ENCODE measurements around the gene KCNK1. TPM values are rescaled to one million over a fixed set of nuclear protein-coding genes. Genes with fewer than 3 reads are reported as not detected.

KCNK1 gene
- total and polyA plus RNA-seq, 2 donors (not counting 1 experiment from before 2014, with no cell fraction given): 0.48 to 2.6 TPM

- no peak for TF ChIP-seq EZH2 (IDR thresholded peaks at IDR 0.05; ENCODE audit: low read length, missing control alignments)
- no peak for TF ChIP-seq CTCF (conservative IDR thresholded peaks at IDR 0.05 in 1 of 2, IDR thresholded peaks at IDR 0.05 in 1 of 2; ENCODE audit: low read depth in 1 of 2, low read length in 2 of 2)
- H4K20me1 ChIP-seq (ENCODE audit: control insufficient read depth, extremely low read depth, insufficient read depth, low read length): no peaks in the 10 kb centered on the region
- no peak overlapping the region for H3K4me2 ChIP-seq (ENCODE audit: extremely low read depth, insufficient read depth, low read length)
Observed at GRCh38 chr1:233689017-233689747, 75.3 kb downstream of the KCNK1 start.

GRCh38 chr1:233689748-233690254 lies 75.9 kb downstream of the KCNK1 start:
- DNase-seq (ENCODE audit: low read depth in 2 of 2): no peak
- H2AFZ ChIP-seq (ENCODE audit: low read length): no peak overlapping the region
- H3K9me3 ChIP-seq (ENCODE audit: control insufficient read depth, insufficient read depth, low read depth, low read length): no peaks in the 10 kb centered on the region
- TF ChIP-seq CTCF (conservative IDR thresholded peaks at IDR 0.05 in 1 of 2, IDR thresholded peaks at IDR 0.05 in 1 of 2; ENCODE audit: low read depth in 1 of 2, low read length in 2 of 2) (no peak), EZH2 (IDR thresholded peaks at IDR 0.05; ENCODE audit: low read length, missing control alignments) (no peak)
- no peak overlapping the region for H3K4me2 ChIP-seq (ENCODE audit: extremely low read depth, insufficient read depth, low read length)
- no peaks in the 10 kb centered on the region for H3K36me3 ChIP-seq (ENCODE audit: control insufficient read depth, insufficient read depth, low read length)
- H3K27ac ChIP-seq (ENCODE audit: insufficient read depth, low read length): no peak overlapping the region
- H3K79me2 ChIP-seq (ENCODE audit: control insufficient read depth, insufficient read depth, low read length): no peaks in the 10 kb centered on the region
- no peaks in the 10 kb centered on the region for H3K4me1 ChIP-seq (ENCODE audit: control insufficient read depth, extremely low read depth, insufficient read depth, low read length)
- no peaks in the 10 kb centered on the region for H4K20me1 ChIP-seq (ENCODE audit: control insufficient read depth, extremely low read depth, insufficient read depth, low read length)
- no peak overlapping the region for H3K4me3 ChIP-seq (replicated peaks in 1 of 4; ENCODE audit: control extremely low read depth in 1 of 4, insufficient read depth in 1 of 4, low read depth in 3 of 4, low read length in 4 of 4)
- H3K27me3 ChIP-seq (ENCODE audit: control insufficient read depth, insufficient read depth, low read length): no peaks in the 10 kb centered on the region
- no peak overlapping the region for H3K9ac ChIP-seq (ENCODE audit: insufficient read depth, low read length)

More at GRCh38 chr1:233689017-233689747, 75.3 kb downstream of the KCNK1 start:
- Histone ChIP-seq H3K9me3 (ENCODE audit: control insufficient read depth, insufficient read depth, low read depth, low read length) (no peaks in the 10 kb centered on the region), H3K4me1 (ENCODE audit: control insufficient read depth, extremely low read depth, insufficient read depth, low read length) (no peaks in the 10 kb centered on the region), H2AFZ (ENCODE audit: low read length) (no peak overlapping the region), H3K9ac (ENCODE audit: insufficient read depth, low read length) (no peak overlapping the region), H3K79me2 (ENCODE audit: control insufficient read depth, insufficient read depth, low read length) (no peaks in the 10 kb centered on the region), H3K27ac (ENCODE audit: insufficient read depth, low read length) (no peak overlapping the region), H3K36me3 (ENCODE audit: control insufficient read depth, insufficient read depth, low read length) (no peaks in the 10 kb centered on the region), H3K4me3 (replicated peaks in 1 of 4; ENCODE audit: control extremely low read depth in 1 of 4, insufficient read depth in 1 of 4, low read depth in 3 of 4, low read length in 4 of 4) (no peak overlapping the region), H3K27me3 (ENCODE audit: control insufficient read depth, insufficient read depth, low read length) (no peaks in the 10 kb centered on the region)
- no peak for DNase-seq (ENCODE audit: low read depth in 2 of 2)

- no peaks in the 10 kb centered on the region for H3K9me3 ChIP-seq (ENCODE audit: control insufficient read depth, insufficient read depth, low read depth, low read length)
- no peak overlapping the region for H2AFZ ChIP-seq (ENCODE audit: low read length)
- H3K4me1 ChIP-seq (ENCODE audit: control insufficient read depth, extremely low read depth, insufficient read depth, low read length): no peaks in the 10 kb centered on the region
- no peaks in the 10 kb centered on the region for H4K20me1 ChIP-seq (ENCODE audit: control insufficient read depth, extremely low read depth, insufficient read depth, low read length)
- H3K4me3 ChIP-seq (replicated peaks in 1 of 4; ENCODE audit: control extremely low read depth in 1 of 4, insufficient read depth in 1 of 4, low read depth in 3 of 4, low read length in 4 of 4): no peak overlapping the region
- no peak overlapping the region for H3K27ac ChIP-seq (ENCODE audit: insufficient read depth, low read length)
- no peaks in the 10 kb centered on the region for H3K36me3 ChIP-seq (ENCODE audit: control insufficient read depth, insufficient read depth, low read length)
- H3K4me2 ChIP-seq (ENCODE audit: extremely low read depth, insufficient read depth, low read length): no peak overlapping the region
- TF ChIP-seq EZH2 (IDR thresholded peaks at IDR 0.05; ENCODE audit: low read length, missing control alignments) (no peak), CTCF (conservative IDR thresholded peaks at IDR 0.05 in 1 of 2, IDR thresholded peaks at IDR 0.05 in 1 of 2; ENCODE audit: low read depth in 1 of 2, low read length in 2 of 2) (no peak)
- DNase-seq (ENCODE audit: low read depth in 2 of 2): no peak
- H3K9ac ChIP-seq (ENCODE audit: insufficient read depth, low read length): no peak overlapping the region
- H3K27me3 ChIP-seq (ENCODE audit: control insufficient read depth, insufficient read depth, low read length): no peaks in the 10 kb centered on the region
- no peaks in the 10 kb centered on the region for H3K79me2 ChIP-seq (ENCODE audit: control insufficient read depth, insufficient read depth, low read length)
Observed at GRCh38 chr1:233695901-233696300, 82.0 kb downstream of the KCNK1 start.

Measured in fibroblast of lung (primary cell).